CD4-positive, alpha-beta T cell treated with Interleukin-17A for 1 hour (primary cell): ENCODE data around the gene CNTF.
"Not testable (repeated sequence)": the region's sequence is repeated elsewhere in the genome, so short reads cannot be mapped to it uniquely, and the experiment has no call there.

Experiments used
- DNase-seq: peaks from one replicate; pipeline ENCODE4 v3.0.0-alpha.2; 2020

The CNTF gene, protein sequence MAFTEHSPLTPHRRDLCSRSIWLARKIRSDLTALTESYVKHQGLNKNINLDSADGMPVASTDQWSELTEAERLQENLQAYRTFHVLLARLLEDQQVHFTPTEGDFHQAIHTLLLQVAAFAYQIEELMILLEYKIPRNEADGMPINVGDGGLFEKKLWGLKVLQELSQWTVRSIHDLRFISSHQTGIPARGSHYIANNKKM

DNA sequence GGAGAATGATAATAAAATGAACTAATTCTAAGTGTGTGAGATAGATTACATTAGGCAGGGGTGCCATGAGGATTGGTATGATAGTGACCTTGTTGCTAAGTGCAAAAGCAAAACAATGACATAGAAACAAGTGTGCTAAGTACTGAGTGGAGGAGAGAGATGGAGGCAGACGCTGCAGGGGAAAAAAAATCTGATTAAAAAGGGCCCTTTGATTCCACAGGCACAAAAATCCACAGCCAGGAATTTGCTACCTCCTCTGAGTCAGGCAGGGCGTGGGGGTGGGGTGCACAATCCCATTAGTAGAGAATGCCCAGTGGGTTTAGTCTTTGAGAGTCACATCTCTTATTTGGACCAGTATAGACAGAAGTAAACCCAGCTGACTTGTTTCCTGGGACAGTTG, at the start of gene CNTF:
CNTF (plus strand) TSS at position 322 of the 400 bp plus-strand sequence. CDS start 88 bp downstream, outside the sequence.
- DNase-seq = no peak

DNA sequence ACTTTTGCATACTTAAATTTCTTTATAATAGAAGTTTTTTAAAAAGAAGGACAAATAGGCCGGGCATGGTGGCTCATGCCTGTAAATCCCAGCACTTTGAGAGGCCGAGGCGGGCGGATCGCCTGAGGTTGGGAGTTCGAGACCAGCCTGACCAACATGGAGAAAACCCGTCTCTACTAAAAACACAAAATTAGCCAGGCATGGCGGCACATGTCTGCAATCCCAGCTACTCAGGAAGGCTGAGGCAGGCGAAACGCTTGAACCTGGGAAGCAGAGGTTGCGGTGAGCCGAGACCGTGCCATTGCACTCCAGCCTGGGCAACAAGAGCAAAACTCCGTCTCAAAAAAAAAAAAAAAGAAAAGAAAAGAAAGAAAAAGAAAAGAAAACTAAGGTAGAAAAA, 49.6 kb upstream of the CNTF start:
- not testable (repeated sequence) for DNase-seq

DNA sequence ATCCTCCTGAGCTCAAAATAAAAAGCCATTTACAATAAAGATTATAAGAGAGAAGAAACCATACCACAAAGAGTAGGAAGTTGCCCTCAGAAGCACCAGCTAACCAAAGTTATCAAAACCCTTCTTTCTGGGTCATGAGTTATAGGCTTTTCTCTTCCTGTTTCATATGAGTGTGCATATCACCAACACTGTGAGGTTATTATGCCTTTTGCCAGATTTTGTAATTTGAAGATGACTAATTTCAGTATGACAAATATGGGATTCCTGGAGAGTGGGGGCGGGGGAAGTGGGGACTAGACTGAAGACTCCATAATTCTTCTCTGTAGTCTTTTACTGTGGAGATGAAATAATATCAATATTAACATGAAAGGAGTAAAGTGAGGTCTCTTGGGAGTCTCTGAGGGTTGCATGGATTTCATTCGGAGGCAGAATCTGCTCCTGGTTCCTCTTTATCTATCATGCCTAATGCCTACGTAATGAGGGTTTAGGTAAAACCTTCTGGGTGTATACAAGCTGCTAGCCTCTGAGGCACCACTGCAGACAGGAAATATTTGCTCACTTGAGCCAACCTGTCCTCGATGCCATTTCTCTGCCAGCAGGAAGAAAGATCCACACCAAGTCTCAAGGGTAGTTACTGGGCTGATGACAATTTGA, 48.9 kb upstream of the CNTF start:
- DNase-seq = peak; percentile 72

DNA sequence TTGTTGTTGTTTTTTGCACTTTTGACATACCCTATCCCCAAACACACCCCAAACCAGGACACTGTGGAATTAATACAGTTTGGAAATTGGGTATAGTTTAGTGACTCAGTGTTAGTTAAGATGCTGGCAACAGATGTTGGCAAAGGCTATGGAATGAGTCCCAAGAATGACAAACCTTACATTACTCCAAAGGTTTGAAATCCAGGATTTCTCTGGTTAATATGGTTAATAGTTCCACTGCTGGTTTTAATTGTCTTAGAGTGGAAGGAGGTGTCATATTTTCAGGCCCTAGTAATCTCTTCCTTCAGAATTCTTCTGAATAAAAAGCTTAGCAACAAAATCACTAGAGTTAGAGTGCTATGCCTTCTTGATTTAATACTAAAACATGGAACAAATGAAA, 47.6 kb upstream of the CNTF start:
- DNase-seq = no peak

DNA sequence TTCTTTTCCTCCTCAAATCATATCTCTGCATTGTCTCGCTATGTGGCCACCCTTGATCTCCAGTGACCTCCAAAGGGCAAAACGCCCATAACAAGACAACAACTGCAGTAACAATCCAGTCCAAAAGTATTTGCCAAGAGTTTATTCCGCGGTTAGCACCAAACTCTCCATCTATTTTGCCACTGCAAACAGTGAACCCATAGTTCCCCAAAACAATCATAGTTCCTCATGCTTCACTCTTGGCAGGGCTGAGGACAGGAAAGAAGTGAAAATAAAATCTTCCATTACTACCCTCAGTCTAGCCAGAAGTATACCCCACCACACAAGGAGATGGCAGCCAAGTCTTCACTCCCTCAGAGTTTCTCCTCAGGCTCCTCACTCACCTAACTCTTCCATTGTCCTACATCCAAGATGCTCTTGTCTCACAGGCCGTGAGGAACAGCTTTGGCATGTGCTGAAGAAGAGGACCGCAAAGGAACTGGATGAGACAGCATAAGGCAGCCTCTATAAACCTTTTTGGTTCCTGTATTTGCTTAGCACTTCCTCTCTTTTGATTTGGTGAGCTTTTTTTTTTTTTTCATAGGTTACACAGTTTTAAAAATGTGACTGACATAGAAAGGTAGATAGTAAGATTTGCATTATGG, 47.0 kb upstream of the CNTF start, which contains the start of gene LPXN:
LPXN (minus strand) TSS at position 480 of the 644 bp plus-strand sequence; CDS start at position 396, 84 bp downstream.
- DNase-seq = peak; percentile 80

DNA sequence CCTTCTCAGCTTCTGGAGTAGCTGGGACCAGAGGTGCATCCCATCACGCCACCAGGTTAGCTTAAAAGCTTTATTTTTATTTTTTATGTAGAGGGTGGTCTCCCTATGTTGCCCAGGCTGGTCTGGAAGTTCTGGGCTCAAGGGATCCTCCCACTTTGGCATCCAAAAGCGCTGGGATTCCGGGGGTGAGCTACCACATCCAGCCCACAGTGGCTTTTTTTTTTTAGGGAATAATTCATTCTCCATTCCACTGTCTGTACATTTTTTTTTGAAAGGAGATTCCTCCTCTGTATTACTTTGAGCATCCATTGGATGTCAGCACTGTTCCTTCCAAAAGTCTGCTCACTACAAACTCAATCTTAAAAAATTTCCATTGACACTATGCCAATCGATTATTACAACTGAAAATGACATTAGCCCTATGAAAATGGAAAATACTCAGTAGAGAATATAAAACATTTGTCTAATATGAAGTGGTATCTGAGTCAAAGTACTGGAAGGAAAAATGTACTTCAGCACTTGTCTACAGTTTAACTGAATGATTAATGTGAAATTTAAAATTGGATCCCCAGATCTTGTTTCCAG, 45.5 kb upstream of the CNTF start:
- peak; percentile 44 for DNase-seq

DNA sequence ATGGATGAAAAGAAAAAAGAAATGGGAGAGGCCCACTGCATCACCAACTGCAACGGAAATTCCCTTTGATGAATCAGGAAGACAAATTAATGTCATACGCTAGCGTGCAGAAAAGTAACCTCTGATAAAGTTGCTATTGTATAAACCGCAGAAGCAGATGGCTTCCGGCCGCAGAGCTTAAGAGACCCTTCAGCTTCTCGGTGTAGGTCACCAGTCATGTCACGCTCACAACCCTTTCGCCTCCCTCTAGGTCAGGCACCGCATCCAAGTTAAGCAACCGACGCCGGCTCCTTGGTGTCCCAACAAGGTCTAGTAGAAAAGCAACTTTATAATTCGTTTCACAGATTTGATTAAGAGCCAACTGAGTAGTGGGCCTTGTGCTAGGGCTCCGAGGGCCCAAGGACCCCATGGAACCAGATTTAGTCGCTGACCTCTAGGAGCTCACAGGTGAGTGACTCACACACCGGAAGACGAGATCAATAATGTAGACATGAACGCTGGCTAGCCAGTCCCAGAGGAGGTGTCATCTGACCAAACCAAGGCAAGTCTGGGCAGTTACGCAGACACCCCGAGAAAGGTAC, 44.8 kb upstream of the CNTF start:
- DNase-seq = peak; percentile 91

DNA sequence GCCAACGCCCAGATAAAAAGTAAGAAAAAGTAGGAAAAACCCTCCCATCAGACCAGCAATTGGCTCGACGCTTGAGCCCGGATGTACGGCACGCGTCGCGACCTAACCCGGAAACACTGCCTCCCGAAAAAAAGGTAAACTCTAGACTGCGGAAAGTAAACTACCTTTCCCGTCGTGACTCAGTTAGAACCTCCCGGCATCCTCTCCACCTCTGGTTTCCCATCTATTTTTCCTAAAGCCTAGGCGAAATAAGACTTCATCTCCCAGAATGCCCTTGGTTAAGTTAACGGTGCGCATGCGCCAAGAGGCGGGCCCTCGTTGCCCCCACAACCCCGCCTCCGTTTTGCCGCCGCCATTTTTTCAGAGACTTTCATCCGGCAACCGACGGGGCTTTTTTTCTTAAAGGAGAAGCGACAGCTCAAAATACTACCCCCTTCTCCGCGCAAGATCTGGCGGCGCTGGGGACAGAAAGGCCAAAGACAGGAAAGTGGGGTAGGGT, 44.3 kb upstream of the CNTF start:
- peak; percentile 97 for DNase-seq

DNA sequence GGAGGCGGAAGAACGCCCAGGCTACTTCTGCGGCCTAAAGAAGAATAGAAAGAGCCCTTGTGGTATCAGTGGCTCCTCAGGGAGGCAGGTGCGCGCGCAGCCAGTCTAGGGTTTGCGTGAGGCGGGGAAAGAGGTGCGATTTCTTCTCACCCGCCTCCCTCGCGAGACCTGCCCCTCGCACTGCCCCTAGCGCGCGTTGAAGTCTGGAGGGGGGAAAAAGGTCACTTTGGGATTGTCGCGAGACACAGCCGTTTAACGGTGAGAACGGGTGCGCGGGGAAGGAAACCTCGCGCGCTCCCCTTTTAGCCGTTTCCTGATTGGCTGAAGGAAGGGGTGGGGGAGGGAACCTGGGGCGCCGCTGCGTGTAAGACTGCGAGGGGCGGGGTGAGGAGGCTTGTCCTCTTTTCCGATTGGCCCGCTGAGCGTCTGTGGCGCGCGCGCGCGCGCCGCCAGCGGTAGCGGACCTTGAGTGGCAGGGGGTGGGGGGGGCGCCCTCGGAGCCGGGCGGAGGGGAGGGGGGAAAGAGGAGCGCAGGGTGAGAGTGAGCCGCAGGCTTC, 43.8 kb upstream of the CNTF start, which contains the start of gene ZFP91:
ZFP91 (plus strand) TSS at position 429 of the 557 bp plus-strand sequence. CDS start 219 bp downstream, outside the sequence.
- DNase-seq = peak; percentile 98

DNA sequence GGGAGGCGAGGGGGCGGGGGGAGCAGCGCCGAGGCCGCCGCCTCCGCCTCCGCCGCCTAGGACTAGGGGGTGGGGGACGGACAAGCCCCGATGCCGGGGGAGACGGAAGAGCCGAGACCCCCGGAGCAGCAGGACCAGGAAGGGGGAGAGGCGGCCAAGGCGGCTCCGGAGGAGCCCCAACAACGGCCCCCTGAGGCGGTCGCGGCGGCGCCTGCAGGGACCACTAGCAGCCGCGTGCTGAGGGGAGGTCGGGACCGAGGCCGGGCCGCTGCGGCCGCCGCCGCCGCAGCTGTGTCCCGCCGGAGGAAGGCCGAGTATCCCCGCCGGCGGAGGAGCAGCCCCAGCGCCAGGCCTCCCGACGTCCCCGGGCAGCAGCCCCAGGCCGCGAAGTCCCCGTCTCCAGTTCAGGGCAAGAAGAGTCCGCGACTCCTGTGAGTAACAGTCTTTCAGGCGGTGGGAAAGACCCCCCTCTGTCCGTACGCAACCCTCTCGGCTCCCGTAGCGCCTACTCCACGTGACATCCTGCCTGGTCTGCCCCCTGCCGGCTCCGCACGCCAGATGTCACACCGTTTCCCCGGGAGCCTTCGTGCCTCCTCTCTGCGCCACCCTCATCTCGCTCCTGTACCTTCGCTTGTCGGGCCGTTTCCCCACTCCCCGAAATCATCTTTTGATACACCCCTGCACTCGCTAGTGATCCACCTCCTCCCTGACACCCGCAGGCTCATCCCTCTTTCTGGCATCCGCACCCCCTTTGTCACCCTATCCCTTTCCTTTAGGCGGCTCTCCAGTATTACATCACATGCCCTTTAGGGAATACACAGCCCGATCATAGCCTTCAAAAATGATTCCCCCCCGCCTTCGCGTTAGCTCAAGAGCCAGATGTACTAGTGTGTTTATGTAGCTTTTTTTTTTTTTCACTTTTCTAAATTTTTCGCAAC, 43.0 kb upstream of the CNTF start:
- DNase-seq = peak; percentile 94

DNA sequence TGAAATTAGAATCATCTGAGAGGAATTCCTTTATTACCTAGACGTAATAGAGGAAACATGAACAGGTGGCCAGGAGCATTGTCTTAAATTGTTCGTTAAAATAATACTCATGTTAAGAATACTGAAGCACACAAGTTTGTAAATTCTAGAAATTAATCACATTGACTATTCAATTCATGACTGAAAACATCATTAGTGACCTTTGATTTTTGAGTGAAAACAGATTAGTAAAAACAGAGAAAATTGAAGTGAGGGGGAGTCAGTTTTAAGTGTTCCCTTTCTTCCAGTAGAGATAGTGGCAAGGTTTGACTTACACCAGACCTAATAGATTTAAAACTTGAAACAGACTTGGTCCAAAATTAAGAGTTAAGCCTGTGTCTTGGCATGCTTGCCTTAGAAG, 42.2 kb upstream of the CNTF start:
- DNase-seq = no peak

DNA sequence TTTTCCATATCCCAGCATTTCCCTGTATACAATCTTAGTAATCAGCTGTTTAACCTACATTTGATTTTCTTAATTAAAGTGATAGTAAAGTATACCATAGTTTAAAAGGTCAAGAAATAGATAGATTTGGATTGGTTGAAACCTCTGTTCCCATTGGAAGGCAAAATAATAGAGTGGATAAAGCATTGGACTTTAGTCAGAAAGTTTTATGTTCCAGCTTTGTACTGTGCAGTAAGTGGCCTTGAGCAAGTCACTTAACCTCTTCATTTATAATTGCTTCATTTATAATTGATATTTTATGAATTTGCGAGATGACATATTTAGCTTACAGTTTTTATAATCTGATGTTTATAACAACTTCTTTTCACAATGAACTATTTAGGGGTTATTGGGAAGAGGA, 40.0 kb upstream of the CNTF start:
- DNase-seq = no peak

DNA sequence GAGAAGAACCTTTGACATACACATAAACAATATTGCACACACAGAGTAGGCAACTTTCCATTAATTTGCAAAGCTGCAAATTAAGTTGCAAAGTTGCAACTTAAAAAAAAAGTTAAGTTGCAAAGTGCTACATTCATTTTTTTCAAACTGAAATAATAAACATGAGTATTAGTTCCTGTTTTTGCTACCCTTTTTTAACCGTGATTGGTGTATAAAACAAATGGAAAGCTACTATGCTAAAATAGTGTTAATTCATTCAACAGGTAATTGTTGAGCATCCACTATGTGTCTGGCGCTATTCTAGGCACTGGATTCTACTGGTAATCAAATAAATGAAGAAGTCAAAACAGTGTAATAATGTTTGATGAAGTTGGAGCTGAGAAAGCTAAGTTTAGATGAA, 35.5 kb upstream of the CNTF start:
- no peak for DNase-seq

DNA sequence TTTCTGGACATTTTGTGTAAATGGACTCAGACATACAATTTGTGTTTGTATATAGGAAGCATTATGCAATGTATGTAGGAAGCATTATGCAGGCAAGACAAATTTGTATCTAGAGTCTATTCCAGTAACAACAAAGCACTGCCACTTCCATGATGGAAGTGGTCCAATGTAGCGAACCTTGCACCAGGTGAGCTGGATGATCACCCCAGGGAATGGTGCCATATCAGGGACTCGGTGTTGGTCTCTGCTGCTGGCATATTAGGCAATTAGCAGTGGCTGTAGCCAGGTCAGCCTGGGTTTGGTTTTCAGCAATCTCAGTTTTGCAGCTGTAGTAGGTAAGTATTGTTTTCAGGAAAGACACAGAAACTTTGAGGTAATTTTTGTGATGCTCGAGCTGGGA, 30.8 kb upstream of the CNTF start:
- no peak for DNase-seq

DNA sequence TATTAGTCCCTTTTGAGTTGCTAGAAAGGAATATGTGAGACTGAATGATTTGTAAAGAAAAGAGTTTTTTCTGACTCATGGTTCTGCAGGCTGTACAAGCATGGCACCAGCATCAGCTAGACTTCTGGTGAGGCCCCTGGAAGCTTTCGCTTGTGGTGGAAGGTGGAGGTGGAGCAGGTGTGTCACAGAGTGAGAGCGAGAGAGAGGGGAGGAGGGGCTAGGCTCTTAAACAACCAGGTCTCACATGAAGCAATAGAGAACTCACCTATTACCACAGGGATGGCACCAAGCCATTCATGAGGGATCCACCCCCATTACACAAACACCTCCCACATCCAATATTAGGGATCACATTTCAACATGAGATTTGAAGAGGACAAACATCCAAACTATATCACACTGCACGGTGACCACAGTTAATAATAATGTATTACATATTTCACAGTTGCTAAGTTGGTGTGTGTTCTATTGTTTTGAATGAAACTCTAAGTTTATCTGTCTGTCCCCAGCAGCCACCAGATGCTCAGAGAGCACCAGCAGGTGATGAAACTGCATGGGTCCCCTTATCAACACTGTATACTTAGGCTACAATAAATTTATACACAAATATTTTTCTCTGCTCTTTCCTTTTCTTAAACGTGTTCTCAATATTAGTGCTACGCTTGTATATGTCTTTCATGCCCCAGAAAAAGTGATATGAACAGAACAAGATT, 29.5 kb upstream of the CNTF start:
- DNase-seq = no peak

DNA sequence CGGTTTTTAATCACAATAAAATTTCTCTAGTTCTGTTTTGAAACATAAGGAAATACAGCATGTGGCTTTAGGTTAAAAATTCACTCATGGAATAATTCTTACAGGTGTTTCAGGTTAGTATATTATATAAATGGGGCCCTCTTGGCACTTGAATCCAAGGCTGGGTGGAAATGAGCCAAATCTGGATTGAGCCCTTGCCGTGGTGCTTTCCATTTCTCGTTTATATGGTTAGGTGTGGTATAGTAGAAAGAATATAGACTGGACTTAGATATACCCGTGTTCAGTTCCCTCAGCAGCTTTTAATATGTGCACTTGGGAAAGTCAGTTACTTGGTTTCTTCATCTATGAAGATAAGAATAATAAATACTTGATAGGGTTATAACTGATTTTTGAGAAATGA, 27.6 kb upstream of the CNTF start:
- no peak for DNase-seq

DNA sequence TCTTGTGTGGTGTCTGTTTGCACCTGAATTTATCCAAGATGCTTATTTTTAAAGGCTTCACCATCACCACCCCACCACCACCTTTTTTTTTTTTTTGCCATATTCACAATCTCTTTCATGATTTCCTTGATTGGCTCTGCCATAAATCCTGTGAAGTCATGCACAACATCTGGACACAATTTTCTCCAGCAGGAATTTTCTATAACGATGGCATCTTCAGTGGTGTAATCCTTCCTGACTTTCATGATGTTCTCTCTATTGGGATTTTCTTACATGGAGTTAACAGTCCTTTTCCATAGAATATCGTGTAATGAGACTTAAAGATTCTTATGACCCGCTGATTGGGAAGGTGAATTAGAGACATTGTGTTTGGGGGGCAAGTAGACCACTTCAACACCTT, 25.8 kb upstream of the CNTF start:
- no peak for DNase-seq

DNA sequence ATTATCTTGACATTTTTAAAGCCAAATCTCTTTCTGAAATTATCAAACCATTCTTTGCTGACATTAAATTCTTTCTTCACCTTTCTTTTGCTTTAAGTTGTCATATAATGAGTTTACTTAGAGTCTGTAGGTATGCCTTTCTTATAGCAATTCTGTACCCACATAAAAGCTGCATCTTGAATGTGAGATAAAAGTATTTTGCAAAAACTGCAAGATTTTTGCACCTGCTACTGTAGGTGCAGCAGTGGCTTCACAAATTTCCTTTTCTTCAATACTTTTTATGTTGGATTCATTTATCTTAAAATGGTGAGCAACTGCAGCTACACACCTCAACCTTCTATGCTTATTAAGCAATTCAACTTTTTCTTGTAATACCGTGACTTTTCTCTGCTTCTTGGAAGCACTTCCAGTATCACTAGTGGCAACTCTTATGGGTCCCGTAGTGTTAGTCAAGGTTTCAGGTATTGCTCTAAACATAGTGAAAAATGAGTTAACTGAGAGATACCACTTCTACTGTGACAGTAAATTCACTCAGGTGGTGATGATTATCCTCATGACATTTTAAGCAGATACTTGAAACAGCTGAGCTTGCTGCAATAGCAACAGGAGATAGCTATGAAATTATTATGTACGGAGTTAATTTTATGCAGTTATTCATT, 24.9 kb upstream of the CNTF start:
- DNase-seq = no peak

DNA sequence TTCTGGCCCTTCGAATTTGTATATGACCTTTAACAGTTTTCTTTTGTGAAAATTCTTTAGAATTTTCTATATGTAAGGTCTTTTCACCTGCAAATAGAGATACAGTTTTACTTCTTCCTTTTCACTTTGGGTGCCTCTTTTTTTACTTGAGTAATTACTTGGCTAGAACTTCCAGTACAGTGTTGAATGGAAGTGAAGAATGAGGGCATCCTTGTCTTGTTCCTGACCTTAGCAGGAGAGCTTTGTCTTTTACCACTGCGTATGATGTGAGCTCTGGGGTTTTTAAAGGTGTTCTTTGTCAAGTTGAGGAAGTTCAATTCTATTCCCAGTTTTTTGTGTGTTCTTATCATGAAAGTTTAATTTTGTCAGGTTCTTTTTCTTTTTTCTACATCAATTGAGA, 22.0 kb upstream of the CNTF start:
- no peak for DNase-seq

DNA sequence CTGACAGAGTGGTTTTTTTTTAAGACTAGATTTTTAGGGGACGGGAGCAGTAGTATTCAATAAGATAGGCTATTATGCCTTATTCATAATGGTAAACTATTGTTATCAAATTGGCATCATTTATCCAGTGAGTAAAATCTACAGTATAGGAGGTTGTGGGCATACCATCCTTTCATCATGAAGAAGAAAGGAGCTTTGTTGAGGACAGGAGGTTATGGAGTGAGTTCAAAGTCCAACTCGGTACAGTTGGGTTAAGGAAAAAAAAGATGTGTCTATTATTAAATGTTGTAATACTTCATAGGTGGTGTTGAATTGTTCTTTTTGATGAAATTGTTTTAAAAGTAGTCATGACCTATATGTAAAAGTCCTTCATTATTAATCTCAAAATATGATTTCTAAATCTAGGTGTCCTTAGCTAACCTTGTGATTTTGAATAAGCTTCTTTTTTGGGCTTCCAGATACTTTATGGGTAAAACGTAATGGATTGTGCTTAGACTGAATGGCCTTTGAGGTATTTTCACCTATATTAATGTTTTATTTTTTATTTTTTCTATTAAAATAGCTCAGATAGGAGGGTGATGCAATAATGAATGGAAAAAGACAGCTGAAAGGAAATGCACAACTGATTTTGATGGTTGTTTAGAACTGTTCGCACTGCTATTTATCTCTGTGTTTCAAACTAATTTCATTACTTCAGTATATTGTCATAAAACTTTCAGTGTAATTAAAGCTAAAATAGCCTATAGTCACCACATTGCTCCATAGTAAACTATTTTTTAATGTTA, 15.3 kb upstream of the CNTF start:
- DNase-seq = no peak
